Measurements from ENCODE around the gene BCL11A.

The BCL11A gene

GRCh38 chr2:60483401-60483800 is 70.1 kb downstream of the BCL11A start:
- Histone ChIP-seq H3K4me3 (ENCODE audit: low read length) (no peak overlapping the region), H3K4me1 (ENCODE audit: insufficient read depth, low read length) (peaks cover 35% of the 10 kb centered on the region), H3K9me3 (ENCODE audit: insufficient read depth, low read depth, low read length) (no peaks in the 10 kb centered on the region), H3K36me3 (ENCODE audit: insufficient read depth, low read length) (peaks cover 5% of the 10 kb centered on the region; the same call in 1 of the 2 replicates), H3K27ac (ENCODE audit: low read depth, low read length) (no peak overlapping the region), H3K9ac (ENCODE audit: low read depth, low read length) (no peak overlapping the region), H3K27me3 (ENCODE audit: insufficient read depth, low read length) (peaks cover 6% of the 10 kb centered on the region; the same call in 1 of the 2 replicates)
- 91% methylated on average over 2 of the region's 3 CpGs for WGBS

- peaks cover 5% of the 10 kb centered on the region; the same call in 1 of the 2 replicates for H3K36me3 ChIP-seq (ENCODE audit: insufficient read depth, low read length)
- 94% methylated on average over 6 of the region's 6 CpGs for whole genome bisulfite sequencing
- no peaks in the 10 kb centered on the region for H3K9me3 ChIP-seq (ENCODE audit: insufficient read depth, low read depth, low read length)
- H3K4me1 ChIP-seq (ENCODE audit: insufficient read depth, low read length) = peaks cover 40% of the 10 kb centered on the region
- H3K9ac ChIP-seq (ENCODE audit: low read depth, low read length) = no peak overlapping the region
- H3K27me3 ChIP-seq (ENCODE audit: insufficient read depth, low read length) = peaks cover 17% of the 10 kb centered on the region
- no peak overlapping the region for H3K4me3 ChIP-seq (ENCODE audit: low read length)
- no peak overlapping the region for H3K27ac ChIP-seq (ENCODE audit: low read depth, low read length)
Observed at GRCh38 chr2:60482222-60482621, 71.2 kb downstream of the BCL11A start.

GRCh38 chr2:60481257-60481656 is 72.2 kb downstream of the BCL11A start:
- H3K9me3 ChIP-seq (ENCODE audit: insufficient read depth, low read depth, low read length) = no peaks in the 10 kb centered on the region
- WGBS = 85% methylated on average over 6 of the region's 6 CpGs
- no peak overlapping the region for H3K9ac ChIP-seq (ENCODE audit: low read depth, low read length)
- H3K27ac ChIP-seq (ENCODE audit: low read depth, low read length) = no peak overlapping the region
- peaks cover 50% of the 10 kb centered on the region for H3K4me1 ChIP-seq (ENCODE audit: insufficient read depth, low read length)
- H3K27me3 ChIP-seq (ENCODE audit: insufficient read depth, low read length) = peaks cover 21% of the 10 kb centered on the region
- no peak overlapping the region for H3K4me3 ChIP-seq (ENCODE audit: low read length)
- H3K36me3 ChIP-seq (ENCODE audit: insufficient read depth, low read length) = peaks cover 5% of the 10 kb centered on the region; the same call in 1 of the 2 replicates

- Histone ChIP-seq H3K9ac (ENCODE audit: low read depth, low read length) (no peak overlapping the region), H3K4me3 (ENCODE audit: low read length) (no peak overlapping the region), H3K27me3 (ENCODE audit: insufficient read depth, low read length) (peaks cover 27% of the 10 kb centered on the region), H3K27ac (ENCODE audit: low read depth, low read length) (no peak overlapping the region), H3K36me3 (ENCODE audit: insufficient read depth, low read length) (peaks cover 5% of the 10 kb centered on the region; the same call in 1 of the 2 replicates), H3K9me3 (ENCODE audit: insufficient read depth, low read depth, low read length) (no peaks in the 10 kb centered on the region), H3K4me1 (ENCODE audit: insufficient read depth, low read length) (peaks cover 58% of the 10 kb centered on the region)
- 91% methylated on average over 4 of the region's 4 CpGs for WGBS
Observed at GRCh38 chr2:60480089-60480773, 73.2 kb downstream of the BCL11A start.

- Histone ChIP-seq H3K9me3 (ENCODE audit: insufficient read depth, low read depth, low read length) (no peaks in the 10 kb centered on the region), H3K36me3 (ENCODE audit: insufficient read depth, low read length) (peaks cover 5% of the 10 kb centered on the region; the same call in 1 of the 2 replicates), H3K27ac (ENCODE audit: low read depth, low read length) (no peak overlapping the region), H3K4me1 (ENCODE audit: insufficient read depth, low read length) (peaks cover 59% of the 10 kb centered on the region), H3K9ac (ENCODE audit: low read depth, low read length) (no peak overlapping the region), H3K4me3 (ENCODE audit: low read length) (no peak overlapping the region), H3K27me3 (ENCODE audit: insufficient read depth, low read length) (peaks cover 27% of the 10 kb centered on the region)
- WGBS = 88% methylated on average over 19 of the region's 22 CpGs
Observed at GRCh38 chr2:60479226-60480088, 74.0 kb downstream of the BCL11A start.

- Histone ChIP-seq H3K27ac (ENCODE audit: low read depth, low read length) (no peak overlapping the region), H3K9ac (ENCODE audit: low read depth, low read length) (no peak overlapping the region), H3K4me3 (ENCODE audit: low read length) (no peak overlapping the region), H3K9me3 (ENCODE audit: insufficient read depth, low read depth, low read length) (no peaks in the 10 kb centered on the region), H3K4me1 (ENCODE audit: insufficient read depth, low read length) (peaks cover 57% of the 10 kb centered on the region), H3K27me3 (ENCODE audit: insufficient read depth, low read length) (peaks cover 27% of the 10 kb centered on the region), H3K36me3 (ENCODE audit: insufficient read depth, low read length) (peaks cover 2% of the 10 kb centered on the region; the same call in 1 of the 2 replicates)
- 76% methylated on average over 7 of the region's 7 CpGs for whole genome bisulfite sequencing
Observed at GRCh38 chr2:60478660-60479059, 74.8 kb downstream of the BCL11A start.

- peaks cover 68% of the 10 kb centered on the region for H3K4me1 ChIP-seq (ENCODE audit: insufficient read depth, low read length)
- peak overlapping the region; percentile 15; the same call in 1 of the 2 replicates for H3K4me3 ChIP-seq (ENCODE audit: low read length)
- no peak overlapping the region for H3K9ac ChIP-seq (ENCODE audit: low read depth, low read length)
- H3K27me3 ChIP-seq (ENCODE audit: insufficient read depth, low read length) = peaks cover 25% of the 10 kb centered on the region
- no peaks in the 10 kb centered on the region for H3K9me3 ChIP-seq (ENCODE audit: insufficient read depth, low read depth, low read length)
- no peak overlapping the region for H3K27ac ChIP-seq (ENCODE audit: low read depth, low read length)
- WGBS = 49% methylated on average over 2 of the region's 2 CpGs
- H3K36me3 ChIP-seq (ENCODE audit: insufficient read depth, low read length) = no peaks in the 10 kb centered on the region
Observed at GRCh38 chr2:60476206-60476954, 77.1 kb downstream of the BCL11A start.

- Histone ChIP-seq H3K4me1 (ENCODE audit: insufficient read depth, low read length) (peaks cover 74% of the 10 kb centered on the region), H3K36me3 (ENCODE audit: insufficient read depth, low read length) (no peaks in the 10 kb centered on the region)
- WGBS = 80% methylated on average over 6 of the region's 6 CpGs
Observed at GRCh38 chr2:60475123-60475830, 78.2 kb downstream of the BCL11A start.

GRCh38 chr2:60474301-60474700 is 79.2 kb downstream of the BCL11A start:
- Histone ChIP-seq H3K36me3 (ENCODE audit: insufficient read depth, low read length) (no peaks in the 10 kb centered on the region), H3K27ac (ENCODE audit: low read depth, low read length) (peak overlapping the region; percentile 77; the same call in 1 of the 2 replicates), H3K4me3 (ENCODE audit: low read length) (no peak overlapping the region), H3K9ac (ENCODE audit: low read depth, low read length) (no peak overlapping the region), H3K9me3 (ENCODE audit: insufficient read depth, low read depth, low read length) (no peaks in the 10 kb centered on the region), H3K27me3 (ENCODE audit: insufficient read depth, low read length) (peaks cover 23% of the 10 kb centered on the region), H3K4me1 (ENCODE audit: insufficient read depth, low read length) (peaks cover 77% of the 10 kb centered on the region)
- no CpG with 5 or more reads among the region's 2 CpGs for WGBS

More at GRCh38 chr2:60475123-60475830, 78.2 kb downstream of the BCL11A start:
- Histone ChIP-seq H3K4me3 (ENCODE audit: low read length) (no peak overlapping the region), H3K9me3 (ENCODE audit: insufficient read depth, low read depth, low read length) (no peaks in the 10 kb centered on the region), H3K9ac (ENCODE audit: low read depth, low read length) (no peak overlapping the region), H3K27me3 (ENCODE audit: insufficient read depth, low read length) (peaks cover 23% of the 10 kb centered on the region), H3K27ac (ENCODE audit: low read depth, low read length) (peak overlapping the region; percentile 77; the same call in 1 of the 2 replicates)

GRCh38 chr2:60473546-60473945 is 79.9 kb downstream of the BCL11A start:
- peaks cover 77% of the 10 kb centered on the region for H3K4me1 ChIP-seq (ENCODE audit: insufficient read depth, low read length)
- H3K4me3 ChIP-seq (ENCODE audit: low read length) = no peak overlapping the region
- peaks cover 22% of the 10 kb centered on the region for H3K27me3 ChIP-seq (ENCODE audit: insufficient read depth, low read length)
- H3K9ac ChIP-seq (ENCODE audit: low read depth, low read length) = no peak overlapping the region
- no peaks in the 10 kb centered on the region for H3K9me3 ChIP-seq (ENCODE audit: insufficient read depth, low read depth, low read length)
- peak overlapping the region; percentile 77; the same call in 1 of the 2 replicates for H3K27ac ChIP-seq (ENCODE audit: low read depth, low read length)
- H3K36me3 ChIP-seq (ENCODE audit: insufficient read depth, low read length) = no peaks in the 10 kb centered on the region; the same call in 1 of the 2 replicates
- 78% methylated on average over 3 of the region's 3 CpGs for WGBS
